Measurements from ENCODE around the gene ZNF396. TPM values are rescaled to one million over a fixed set of nuclear protein-coding genes. Genes with fewer than 3 reads are reported as not detected.

The ZNF396 gene
- total RNA-seq, 2 donors from 2014 or later, result 0.30 to 0.94 TPM

DNA sequence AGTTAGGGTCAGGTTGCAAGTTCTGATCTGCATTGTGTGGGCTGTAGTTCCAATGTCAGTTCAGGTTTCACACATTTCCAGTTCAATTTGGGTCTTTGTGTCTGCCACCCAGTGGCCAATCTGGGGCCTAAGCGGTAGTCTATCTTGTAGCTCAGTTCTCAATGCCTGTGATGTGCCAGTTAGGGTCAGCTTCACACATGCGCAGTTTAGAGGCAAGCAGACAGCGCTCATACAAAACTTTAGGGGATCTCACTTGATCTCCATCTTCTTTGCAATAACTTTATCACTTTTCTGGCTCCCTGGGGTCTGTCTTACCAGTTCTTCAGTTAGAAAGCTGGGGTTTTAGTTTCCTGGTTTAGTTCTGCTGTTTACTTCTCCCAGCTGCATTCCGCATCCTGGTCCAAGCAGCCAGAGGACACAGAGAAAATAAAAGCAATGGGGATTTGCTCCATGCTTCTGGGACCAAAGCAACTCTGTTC lies 22.0 kb downstream of the ZNF396 start:
- Histone ChIP-seq H3K27me3 (no peaks in the 10 kb centered on the region), H3K27ac (peak overlapping the region in 1 of 2 donors; percentile 42), H3K9me3 (peaks cover 0 to 10% of the 10 kb centered on the region in 2 donors), H3K4me3 (no peak overlapping the region), H3K36me3 (no peaks in the 10 kb centered on the region), H3K4me1 (no peaks in the 10 kb centered on the region)
- DNase-seq (ENCODE audit: low spot score), result peak; percentile 81
- TF ChIP-seq, protein P1, sequence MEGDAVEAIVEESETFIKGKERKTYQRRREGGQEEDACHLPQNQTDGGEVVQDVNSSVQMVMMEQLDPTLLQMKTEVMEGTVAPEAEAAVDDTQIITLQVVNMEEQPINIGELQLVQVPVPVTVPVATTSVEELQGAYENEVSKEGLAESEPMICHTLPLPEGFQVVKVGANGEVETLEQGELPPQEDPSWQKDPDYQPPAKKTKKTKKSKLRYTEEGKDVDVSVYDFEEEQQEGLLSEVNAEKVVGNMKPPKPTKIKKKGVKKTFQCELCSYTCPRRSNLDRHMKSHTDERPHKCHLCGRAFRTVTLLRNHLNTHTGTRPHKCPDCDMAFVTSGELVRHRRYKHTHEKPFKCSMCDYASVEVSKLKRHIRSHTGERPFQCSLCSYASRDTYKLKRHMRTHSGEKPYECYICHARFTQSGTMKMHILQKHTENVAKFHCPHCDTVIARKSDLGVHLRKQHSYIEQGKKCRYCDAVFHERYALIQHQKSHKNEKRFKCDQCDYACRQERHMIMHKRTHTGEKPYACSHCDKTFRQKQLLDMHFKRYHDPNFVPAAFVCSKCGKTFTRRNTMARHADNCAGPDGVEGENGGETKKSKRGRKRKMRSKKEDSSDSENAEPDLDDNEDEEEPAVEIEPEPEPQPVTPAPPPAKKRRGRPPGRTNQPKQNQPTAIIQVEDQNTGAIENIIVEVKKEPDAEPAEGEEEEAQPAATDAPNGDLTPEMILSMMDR (IDR thresholded peaks at IDR 0.05), result peak; percentile 50 to 84

DNA sequence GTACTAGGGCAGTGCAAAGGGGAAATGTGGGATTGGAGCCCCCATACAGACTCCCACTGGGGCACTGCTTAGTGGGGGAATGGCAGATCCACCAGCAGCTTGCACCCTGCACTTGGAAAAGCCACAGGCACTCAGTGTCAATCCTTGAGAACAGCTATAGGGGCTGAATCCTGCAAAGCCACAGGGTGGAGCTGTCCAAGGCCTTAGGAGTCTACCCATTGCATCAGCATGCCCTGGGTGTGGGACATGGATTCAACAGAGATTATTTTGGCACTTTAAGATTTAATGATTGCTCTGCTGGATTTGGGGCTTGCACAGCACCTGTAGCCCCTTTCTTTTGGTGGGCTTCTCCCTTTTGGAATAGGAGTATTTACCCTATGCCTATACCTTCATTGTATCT lies 24.4 kb downstream of the ZNF396 start:
- peaks cover 0 to 10% of the 10 kb centered on the region in 2 donors for H3K9me3 ChIP-seq
- H3K27me3 ChIP-seq, result no peaks in the 10 kb centered on the region
- H3K4me3 ChIP-seq, result no peak overlapping the region
- TF ChIP-seq, protein P1 (IDR thresholded peaks at IDR 0.05), result no peak
- H3K4me1 ChIP-seq, result no peaks in the 10 kb centered on the region
- no peak for DNase-seq (ENCODE audit: low spot score)
- H3K27ac ChIP-seq, result no peak overlapping the region
- H3K36me3 ChIP-seq, result no peaks in the 10 kb centered on the region

DNA sequence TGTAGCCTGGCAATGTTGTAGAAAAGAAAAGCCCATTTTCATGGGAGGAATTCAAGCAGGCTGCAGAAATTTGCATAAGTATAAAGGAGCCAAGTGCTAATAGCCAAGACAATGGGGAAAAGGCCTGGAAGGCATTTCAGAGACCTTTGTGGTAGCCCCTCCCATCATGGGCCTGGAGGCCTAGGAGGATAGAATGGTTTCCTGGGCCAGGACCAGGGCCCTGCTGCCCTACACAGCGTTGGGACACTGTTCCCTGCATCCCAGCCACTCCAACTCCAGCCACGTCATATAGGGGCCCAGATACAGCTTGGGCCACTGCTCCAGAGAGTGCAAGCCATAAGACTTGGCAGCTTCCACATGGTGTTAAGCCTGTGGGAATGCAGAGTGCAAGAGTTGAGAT lies 24.9 kb downstream of the ZNF396 start:
- no peaks in the 10 kb centered on the region for H3K4me1 ChIP-seq
- DNase-seq (ENCODE audit: low spot score), result no peak
- H3K36me3 ChIP-seq, result no peaks in the 10 kb centered on the region

DNA sequence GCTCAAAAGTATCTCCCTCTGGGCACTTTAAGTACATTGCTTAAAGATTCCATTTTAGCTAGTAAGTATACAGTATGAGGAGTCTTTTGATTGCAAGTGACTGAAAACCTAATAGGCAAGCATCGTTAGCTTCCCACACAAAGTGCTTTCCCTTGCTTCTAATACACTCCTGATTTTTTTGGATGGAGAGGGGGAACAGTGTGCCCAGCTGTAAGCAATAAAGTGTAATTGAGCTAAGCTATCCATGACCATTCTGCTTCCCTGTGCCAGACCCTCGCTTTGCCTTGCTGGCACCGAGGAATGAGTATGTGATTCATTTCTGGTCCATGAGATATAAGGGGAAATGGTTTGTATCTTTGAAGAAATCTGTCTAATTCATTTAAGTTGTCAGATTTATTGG lies 29.1 kb downstream of the ZNF396 start:
- Histone ChIP-seq H3K4me1 (peaks cover 0 to 17% of the 10 kb centered on the region in 2 donors), H3K4me3 (no peak overlapping the region), H3K36me3 (no peaks in the 10 kb centered on the region), H3K9me3 (peaks cover 0 to 10% of the 10 kb centered on the region in 2 donors), H3K27me3 (no peaks in the 10 kb centered on the region), H3K27ac (no peak overlapping the region)
- DNase-seq (ENCODE audit: low spot score), result no peak
- TF ChIP-seq, protein P1 (IDR thresholded peaks at IDR 0.05), result no peak

More for the DNA sequence above, 24.9 kb downstream of the ZNF396 start:
- TF ChIP-seq, protein P1 (IDR thresholded peaks at IDR 0.05), result no peak
- Histone ChIP-seq H3K9me3 (peaks cover 0 to 10% of the 10 kb centered on the region in 2 donors), H3K27ac (no peak overlapping the region), H3K27me3 (no peaks in the 10 kb centered on the region), H3K4me3 (no peak overlapping the region)

DNA sequence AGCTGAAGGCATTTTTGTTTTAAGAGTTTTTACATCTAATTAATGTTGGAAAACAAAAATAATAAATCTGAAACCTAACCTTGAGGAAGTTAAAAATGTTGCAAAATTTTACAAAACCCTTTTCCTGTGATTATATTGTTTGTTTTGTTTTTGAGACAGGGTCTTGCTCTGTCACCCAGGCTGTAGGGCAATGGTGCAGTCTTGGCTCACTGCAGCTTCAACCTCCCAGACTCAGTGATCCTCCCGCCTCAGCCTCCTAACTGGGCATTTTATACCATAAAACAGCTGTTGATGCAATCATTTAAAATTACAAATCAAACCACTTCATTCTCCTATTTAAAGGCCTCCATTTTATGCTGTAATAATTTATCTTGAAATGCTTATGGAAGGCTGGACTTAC lies 31.2 kb downstream of the ZNF396 start:
- no peak for DNase-seq (ENCODE audit: low spot score)
- no peaks in the 10 kb centered on the region for H3K9me3 ChIP-seq
- no peak overlapping the region for H3K4me3 ChIP-seq
- peak overlapping the region in 1 of 2 donors; percentile 99 for H3K27ac ChIP-seq
- TF ChIP-seq, protein P1 (IDR thresholded peaks at IDR 0.05), result no peak
- no peaks in the 10 kb centered on the region for H3K27me3 ChIP-seq
- H3K36me3 ChIP-seq, result no peaks in the 10 kb centered on the region
- peaks cover 0 to 32% of the 10 kb centered on the region in 2 donors for H3K4me1 ChIP-seq

DNA sequence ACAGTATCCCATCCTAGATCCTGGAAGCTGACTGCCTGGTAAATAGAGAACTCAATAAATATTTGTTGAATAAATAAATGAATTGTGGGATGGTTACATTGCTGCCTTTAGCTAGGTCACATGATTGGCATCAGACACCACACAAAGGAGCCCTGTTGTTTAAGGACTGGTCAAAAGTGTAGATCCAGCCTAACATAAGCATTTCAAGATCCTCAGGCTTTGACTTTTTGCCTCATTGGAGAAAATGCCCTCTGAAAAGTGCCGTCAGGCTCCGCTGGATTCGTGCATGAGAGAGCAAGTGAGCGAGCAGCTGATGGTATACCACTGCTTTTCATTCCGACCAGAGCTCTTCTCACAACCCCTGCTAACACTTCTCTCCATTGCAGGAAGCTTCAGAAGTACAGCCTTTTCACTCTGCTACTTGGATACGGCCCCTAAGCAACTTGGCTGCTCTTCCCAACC lies 31.6 kb downstream of the ZNF396 start:
- TF ChIP-seq, protein P1 (IDR thresholded peaks at IDR 0.05), result no peak
- H3K27me3 ChIP-seq, result no peaks in the 10 kb centered on the region
- peak overlapping the region; percentile 99 for H3K27ac ChIP-seq
- no peaks in the 10 kb centered on the region for H3K9me3 ChIP-seq
- H3K36me3 ChIP-seq, result peaks cover 1% of the 10 kb centered on the region
- DNase-seq (ENCODE audit: low spot score), result no peak
- H3K4me3 ChIP-seq, result no peak overlapping the region
- peaks cover 0 to 36% of the 10 kb centered on the region in 2 donors for H3K4me1 ChIP-seq

Data from right atrium auricular region (tissue), 2 donors.